ENCODE results near the gene ISCU. TPM values are rescaled to one million over a fixed set of nuclear protein-coding genes. Genes with fewer than 3 reads are reported as not detected.

The ISCU gene
- total and polyA plus RNA-seq, 4 donors = 129 to 297 (median 203) TPM

GRCh38 chr12:108563136-108563803, 874 bp downstream of the ISCU start:
- H3K9me3 ChIP-seq (ENCODE audit: control insufficient read depth, low read length) = no peaks in the 10 kb centered on the region
- 1% methylated on average over 14 of the region's 14 CpGs for WGBS, 2 donors
- H3K27me3 ChIP-seq (ENCODE audit: control insufficient read depth in 1 of 2, insufficient read depth in 2 of 2, low read length in 1 of 2) = no peaks in the 10 kb centered on the region
- intact Hi-C loops (cut with DNase I) = loop anchor here (2.0 to 10.0 kb wide), 8 partner anchors 56 to 530 kb away; partner anchors contain the start of genes ALKBH2 (in 2 of the 2), SSH1 (in 2 of the 2) and CORO1C (in 1 of the 2)
- H3K4me1 ChIP-seq (ENCODE audit: control insufficient read depth in 1 of 2, insufficient read depth in 2 of 2, low read length in 2 of 2) = peaks cover 0 to 9% of the 10 kb centered on the region in 2 donors
- H3K27ac ChIP-seq (ENCODE audit: low read depth in 1 of 2, low read length in 2 of 2) = peak overlapping the region in 1 of 2 donors; percentile 64
- ATAC-seq (ENCODE audit: low FRiP score) (peak; percentile 69), DNase-seq (peak; percentile 90 to 91)
- H3K36me3 ChIP-seq (ENCODE audit: control insufficient read depth in 1 of 2, insufficient read depth in 2 of 2, low read length in 1 of 2) = peaks cover 0 to 15% of the 10 kb centered on the region in 2 donors
- H3K4me3 ChIP-seq (ENCODE audit: low read length in 2 of 2) = peak overlapping the region; percentile 60 to 88

GRCh38 chr12:108563804-108564151, 1.4 kb downstream of the ISCU start:
- Histone ChIP-seq H3K27ac (ENCODE audit: low read depth in 1 of 2, low read length in 2 of 2) (no peak overlapping the region), H3K9me3 (ENCODE audit: control insufficient read depth, low read length) (no peaks in the 10 kb centered on the region), H3K27me3 (ENCODE audit: control insufficient read depth in 1 of 2, insufficient read depth in 2 of 2, low read length in 1 of 2) (no peaks in the 10 kb centered on the region), H3K36me3 (ENCODE audit: control insufficient read depth in 1 of 2, insufficient read depth in 2 of 2, low read length in 1 of 2) (peaks cover 0 to 18% of the 10 kb centered on the region in 2 donors), H3K4me1 (ENCODE audit: control insufficient read depth in 1 of 2, insufficient read depth in 2 of 2, low read length in 2 of 2) (peaks cover 0 to 9% of the 10 kb centered on the region in 2 donors), H3K4me3 (ENCODE audit: low read length in 2 of 2) (no peak overlapping the region)
- 0% methylated on average over 1 of the region's 1 CpG for WGBS, 2 donors
- DNase-seq (no peak), ATAC-seq (ENCODE audit: low FRiP score) (no peak)
- intact Hi-C loops (cut with DNase I) = loop anchor here (2.0 to 10.0 kb wide), 8 partner anchors 55 to 529 kb away; partner anchors contain the start of genes ALKBH2 (in 2 of the 2), SSH1 (in 2 of the 2) and CORO1C (in 1 of the 2)

- Histone ChIP-seq H3K4me3 (ENCODE audit: low read length in 2 of 2) (no peak overlapping the region), H3K4me1 (ENCODE audit: control insufficient read depth in 1 of 2, insufficient read depth in 2 of 2, low read length in 2 of 2) (peaks cover 0 to 6% of the 10 kb centered on the region in 2 donors), H3K9me3 (ENCODE audit: control insufficient read depth, low read length) (no peaks in the 10 kb centered on the region), H3K27ac (ENCODE audit: low read depth in 1 of 2, low read length in 2 of 2) (no peak overlapping the region), H3K36me3 (ENCODE audit: control insufficient read depth in 1 of 2, insufficient read depth in 2 of 2, low read length in 1 of 2) (peaks cover 0 to 20% of the 10 kb centered on the region in 2 donors), H3K27me3 (ENCODE audit: control insufficient read depth in 1 of 2, insufficient read depth in 2 of 2, low read length in 1 of 2) (no peaks in the 10 kb centered on the region)
- ATAC-seq (ENCODE audit: low FRiP score) = no peak
- intact Hi-C loops (cut with DNase I) = loop anchor here (5.0 to 10.0 kb wide), 5 partner anchors 53 to 528 kb away; partner anchors contain the start of genes ALKBH2 (in 1 of the 2), CORO1C (in 1 of the 2) and SSH1 (in 1 of the 2)
- DNase-seq = no peak
Measured at GRCh38 chr12:108564724-108565123, 2.3 kb downstream of the ISCU start.

GRCh38 chr12:108565146-108565545, 2.8 kb downstream of the ISCU start:
- H3K4me3 ChIP-seq (ENCODE audit: low read length in 2 of 2) = no peak overlapping the region
- WGBS, 2 donors = 85 to 86% methylated on average over 3 of the region's 3 CpGs
- peaks cover 0 to 20% of the 10 kb centered on the region in 2 donors for H3K36me3 ChIP-seq (ENCODE audit: control insufficient read depth in 1 of 2, insufficient read depth in 2 of 2, low read length in 1 of 2)
- ATAC-seq (ENCODE audit: low FRiP score) (no peak), DNase-seq (no peak)
- no peaks in the 10 kb centered on the region for H3K9me3 ChIP-seq (ENCODE audit: control insufficient read depth, low read length)
- H3K4me1 ChIP-seq (ENCODE audit: control insufficient read depth in 1 of 2, insufficient read depth in 2 of 2, low read length in 2 of 2) = peaks cover 0 to 2% of the 10 kb centered on the region in 2 donors
- intact Hi-C loops (cut with DNase I) = loop anchor here (5.0 to 10.0 kb wide), 3 partner anchors 52 to 387 kb away; partner anchors contain the start of gene SSH1 (in 1 of the 2)
- H3K27me3 ChIP-seq (ENCODE audit: control insufficient read depth in 1 of 2, insufficient read depth in 2 of 2, low read length in 1 of 2) = no peaks in the 10 kb centered on the region
- H3K27ac ChIP-seq (ENCODE audit: low read depth in 1 of 2, low read length in 2 of 2) = no peak overlapping the region

GRCh38 chr12:108565976-108566375, 3.6 kb downstream of the ISCU start:
- Histone ChIP-seq H3K4me3 (ENCODE audit: low read length in 2 of 2) (no peak overlapping the region), H3K4me1 (ENCODE audit: control insufficient read depth in 1 of 2, insufficient read depth in 2 of 2, low read length in 2 of 2) (no peaks in the 10 kb centered on the region), H3K27me3 (ENCODE audit: control insufficient read depth in 1 of 2, insufficient read depth in 2 of 2, low read length in 1 of 2) (no peaks in the 10 kb centered on the region), H3K9me3 (ENCODE audit: control insufficient read depth, low read length) (no peaks in the 10 kb centered on the region), H3K27ac (ENCODE audit: low read depth in 1 of 2, low read length in 2 of 2) (peak overlapping the region in 1 of 2 donors; percentile 30), H3K36me3 (ENCODE audit: control insufficient read depth in 1 of 2, insufficient read depth in 2 of 2, low read length in 1 of 2) (peaks cover 0 to 20% of the 10 kb centered on the region in 2 donors)
- ATAC-seq (ENCODE audit: low FRiP score) (no peak), DNase-seq (peak; percentile 83 to 88)
- WGBS, 2 donors = 0 to 1% methylated on average over 2 of the region's 2 CpGs
- intact Hi-C loops (cut with DNase I) = loop anchor here (5.0 to 10.0 kb wide), 3 partner anchors 51 to 386 kb away; partner anchors contain the start of gene SSH1 (in 1 of the 2)

GRCh38 chr12:108566452-108566851, 4.1 kb downstream of the ISCU start:
- ATAC-seq (ENCODE audit: low FRiP score) (no peak), DNase-seq (no peak)
- no peaks in the 10 kb centered on the region for H3K4me1 ChIP-seq (ENCODE audit: control insufficient read depth in 1 of 2, insufficient read depth in 2 of 2, low read length in 2 of 2)
- H3K27ac ChIP-seq (ENCODE audit: low read depth in 1 of 2, low read length in 2 of 2) = no peak overlapping the region
- no peaks in the 10 kb centered on the region for H3K9me3 ChIP-seq (ENCODE audit: control insufficient read depth, low read length)
- H3K27me3 ChIP-seq (ENCODE audit: control insufficient read depth in 1 of 2, insufficient read depth in 2 of 2, low read length in 1 of 2) = no peaks in the 10 kb centered on the region
- 92% methylated on average over 4 of the region's 4 CpGs for WGBS, 2 donors
- H3K36me3 ChIP-seq (ENCODE audit: control insufficient read depth in 1 of 2, insufficient read depth in 2 of 2, low read length in 1 of 2) = peaks cover 0 to 20% of the 10 kb centered on the region in 2 donors
- intact Hi-C loops (cut with DNase I) = loop anchor here (5.0 to 10.0 kb wide), 3 partner anchors 51 to 386 kb away; partner anchors contain the start of gene SSH1 (in 1 of the 2)
- H3K4me3 ChIP-seq (ENCODE audit: low read length in 2 of 2) = no peak overlapping the region

GRCh38 chr12:108567406-108568337, 5.3 kb downstream of the ISCU start:
- WGBS, 2 donors = 81 to 83% methylated on average over 7 of the region's 7 CpGs
- no peak overlapping the region for H3K27ac ChIP-seq (ENCODE audit: low read depth in 1 of 2, low read length in 2 of 2)

More at GRCh38 chr12:108567406-108568337, 5.3 kb downstream of the ISCU start:
- Histone ChIP-seq H3K4me3 (ENCODE audit: low read length in 2 of 2) (no peak overlapping the region), H3K27me3 (ENCODE audit: control insufficient read depth in 1 of 2, insufficient read depth in 2 of 2, low read length in 1 of 2) (no peaks in the 10 kb centered on the region), H3K4me1 (ENCODE audit: control insufficient read depth in 1 of 2, insufficient read depth in 2 of 2, low read length in 2 of 2) (no peaks in the 10 kb centered on the region), H3K36me3 (ENCODE audit: control insufficient read depth in 1 of 2, insufficient read depth in 2 of 2, low read length in 1 of 2) (peaks cover 0 to 20% of the 10 kb centered on the region in 2 donors), H3K9me3 (ENCODE audit: control insufficient read depth, low read length) (no peaks in the 10 kb centered on the region)
- ATAC-seq (ENCODE audit: low FRiP score) = no peak
- DNase-seq = no peak
- intact Hi-C loops (cut with DNase I) = loop anchor here (5.0 to 10.0 kb wide), 3 partner anchors 50 to 385 kb away; partner anchors contain the start of gene SSH1 (in 1 of the 2)
